DND-41 (cell line): ENCODE measurements around the gene MBD3.

Source experiments
- CTCF ChIP-seq: IDR thresholded peaks from 2 replicates; pipeline ENCODE4 v1.5.1; 2012; ENCODE audit warnings: borderline replicate concordance, low read length, moderate library complexity, mild to moderate bottlenecking; ENCODE audit not compliant: poor library complexity, severe bottlenecking; ENCODE audit errors: extremely low read depth
- EZH2 ChIP-seq: IDR thresholded peaks from 3 replicates; pipeline ENCODE4 v1.6.1; 2012; ENCODE audit warnings: borderline replicate concordance, low read depth, mild to moderate bottlenecking, moderate library complexity, low read length, inconsistent platforms; ENCODE audit not compliant: severe bottlenecking

GRCh38 chr19:1531587-1531986 is 61.1 kb downstream of the MBD3 start:
- TF ChIP-seq CTCF (no peak), EZH2 (no peak)
